ENCODE results near the gene PRDM1.

DNA sequence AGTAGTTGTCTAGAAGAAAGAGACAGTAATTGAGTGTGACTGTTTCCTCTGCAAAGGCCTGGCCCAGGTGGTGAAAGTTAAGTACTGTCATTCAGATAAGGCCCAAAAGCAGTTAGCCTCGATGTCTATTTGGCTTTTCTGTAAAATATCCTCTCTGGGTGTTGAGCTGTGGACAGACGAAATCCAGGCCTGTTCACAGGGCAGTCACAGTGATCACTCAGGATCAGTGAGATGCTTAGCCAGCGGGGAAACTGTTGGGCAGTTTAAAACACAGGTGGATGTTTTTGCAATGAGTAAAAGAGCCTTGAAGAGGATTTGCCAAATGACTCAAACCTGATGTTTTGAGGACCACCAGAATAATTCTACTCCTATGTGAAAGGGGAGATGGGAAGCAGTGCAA is 22.0 kb upstream of the PRDM1 start:
- no peak for TF ChIP-seq POLR2A (IDR thresholded peaks at IDR 0.05)
- no peak for TF ChIP-seq CTCF (IDR thresholded peaks at IDR 0.05)
